Measurements from ENCODE around the gene EDRF1.

DNA sequence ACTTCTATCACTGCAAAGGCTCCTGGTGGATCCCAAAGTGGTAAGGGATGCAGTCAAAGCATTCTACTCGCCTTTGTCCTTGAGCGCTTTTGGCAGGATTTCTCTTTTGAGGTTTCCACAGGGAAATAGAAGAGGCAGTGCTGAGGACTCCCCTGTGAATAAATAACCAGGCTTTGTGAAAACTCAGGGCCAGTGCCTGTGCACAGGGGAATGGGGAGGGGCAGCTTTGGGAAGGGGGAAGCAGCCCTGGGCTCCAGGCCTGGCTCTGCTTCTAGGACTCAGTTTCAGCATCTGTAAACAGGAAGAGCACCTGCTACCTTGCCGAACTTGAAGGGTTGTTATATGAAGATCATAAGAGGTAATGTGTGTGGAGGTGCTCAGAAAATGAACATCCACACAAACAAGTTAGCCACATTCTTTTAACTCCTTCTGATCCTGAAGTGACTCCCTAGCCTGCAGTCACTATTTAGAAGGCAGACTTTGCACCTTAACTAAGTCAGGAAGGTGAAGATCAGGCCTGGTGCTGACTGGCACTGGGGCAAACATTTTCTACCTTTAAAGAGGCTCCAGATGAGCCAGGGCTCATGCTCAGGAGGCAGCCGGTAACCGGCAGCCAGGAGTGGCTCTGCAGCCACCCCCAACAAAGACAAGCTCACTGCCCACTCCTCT is 78.6 kb downstream of the EDRF1 start:
- TF ChIP-seq, protein P1, sequence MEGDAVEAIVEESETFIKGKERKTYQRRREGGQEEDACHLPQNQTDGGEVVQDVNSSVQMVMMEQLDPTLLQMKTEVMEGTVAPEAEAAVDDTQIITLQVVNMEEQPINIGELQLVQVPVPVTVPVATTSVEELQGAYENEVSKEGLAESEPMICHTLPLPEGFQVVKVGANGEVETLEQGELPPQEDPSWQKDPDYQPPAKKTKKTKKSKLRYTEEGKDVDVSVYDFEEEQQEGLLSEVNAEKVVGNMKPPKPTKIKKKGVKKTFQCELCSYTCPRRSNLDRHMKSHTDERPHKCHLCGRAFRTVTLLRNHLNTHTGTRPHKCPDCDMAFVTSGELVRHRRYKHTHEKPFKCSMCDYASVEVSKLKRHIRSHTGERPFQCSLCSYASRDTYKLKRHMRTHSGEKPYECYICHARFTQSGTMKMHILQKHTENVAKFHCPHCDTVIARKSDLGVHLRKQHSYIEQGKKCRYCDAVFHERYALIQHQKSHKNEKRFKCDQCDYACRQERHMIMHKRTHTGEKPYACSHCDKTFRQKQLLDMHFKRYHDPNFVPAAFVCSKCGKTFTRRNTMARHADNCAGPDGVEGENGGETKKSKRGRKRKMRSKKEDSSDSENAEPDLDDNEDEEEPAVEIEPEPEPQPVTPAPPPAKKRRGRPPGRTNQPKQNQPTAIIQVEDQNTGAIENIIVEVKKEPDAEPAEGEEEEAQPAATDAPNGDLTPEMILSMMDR (conservative IDR thresholded peaks at IDR 0.05; ENCODE audit: low read length): no peak
- TF ChIP-seq EZH2phosphoT487 (IDR thresholded peaks at IDR 0.05; ENCODE audit: borderline replicate concordance, low read depth, low read length): no peak
